ENCODE results near the gene POLR2E. TPM values are rescaled to one million over a fixed set of nuclear protein-coding genes. Genes with fewer than 3 reads are reported as not detected.
A peak's percentile ranks its signal among the peaks of the same experiment; 100 is the strongest.

Gene POLR2E
- total and polyA plus RNA-seq, 2 donors from 2014 or later: 158 to 189 TPM

GRCh38 chr19:1093330-1093729 lies 1.8 kb downstream of the POLR2E start:
- Histone ChIP-seq H3K9me3 (ENCODE audit: control insufficient read depth in 2 of 3, insufficient read depth in 1 of 3, low read length in 3 of 3) (no peaks in the 10 kb centered on the region), H3K27ac (ENCODE audit: low read depth in 2 of 2, low read length in 2 of 2) (no peak overlapping the region), H3K4me3 (ENCODE audit: low read length in 3 of 3) (peak overlapping the region in 1 of 3 donors; percentile 88), H3K9ac (ENCODE audit: low read length in 3 of 3) (no peak overlapping the region), H3K4me1 (ENCODE audit: control insufficient read depth in 2 of 3, insufficient read depth in 2 of 3, low read depth in 1 of 3, low read length in 3 of 3) (peaks cover 0 to 17% (median 0%) of the 10 kb centered on the region in 3 donors), H3K36me3 (ENCODE audit: control insufficient read depth in 2 of 3, insufficient read depth in 3 of 3, low read length in 3 of 3) (peaks cover 0 to 6% (median 0%) of the 10 kb centered on the region in 3 donors), H3K27me3 (ENCODE audit: control insufficient read depth, insufficient read depth, low read length) (no peaks in the 10 kb centered on the region)
- intact Hi-C loops (cut with DNase I): no loop called here
- FAIRE-seq: no peak
- no peak for TF ChIP-seq CTCF (IDR thresholded peaks at IDR 0.05; ENCODE audit: borderline replicate concordance, extremely low read depth, insufficient read depth)
- DNase-seq: no peak

DNA sequence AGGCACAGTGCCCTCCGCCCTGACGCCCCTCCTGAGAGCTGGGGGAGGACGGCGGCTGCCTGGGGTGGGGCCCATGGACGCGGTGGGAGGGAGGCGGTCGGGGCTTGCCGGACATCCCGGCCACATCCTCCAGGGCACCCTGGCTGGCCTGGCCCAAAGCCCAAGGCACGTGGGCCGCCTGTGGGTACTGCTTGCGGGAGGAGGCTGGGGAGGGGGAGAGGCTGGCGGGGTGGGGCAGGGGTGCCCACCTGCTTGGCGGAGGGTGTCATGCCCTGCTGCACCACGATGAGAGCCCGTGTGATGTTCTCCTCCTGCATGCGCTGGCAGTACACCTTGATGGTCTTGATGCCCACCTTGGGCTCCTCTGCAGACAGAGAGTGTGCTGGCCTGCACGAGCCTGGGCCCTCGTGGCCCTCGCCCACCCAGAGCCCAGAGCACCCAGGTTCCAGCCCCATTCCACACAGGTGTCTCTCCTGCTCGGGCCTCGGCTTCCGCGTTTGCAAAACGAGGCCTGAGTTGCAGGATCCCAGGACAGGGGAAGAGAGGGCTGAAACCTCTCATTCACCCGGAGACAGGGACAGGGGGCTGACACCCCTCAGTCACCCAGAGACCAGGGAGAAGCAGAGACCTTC lies 3.5 kb downstream of the POLR2E start:
- peaks cover 0 to 14% (median 0%) of the 10 kb centered on the region in 3 donors for H3K4me1 ChIP-seq (ENCODE audit: control insufficient read depth in 2 of 3, insufficient read depth in 2 of 3, low read depth in 1 of 3, low read length in 3 of 3)
- DNase-seq: no peak
- H3K27ac ChIP-seq (ENCODE audit: low read depth in 2 of 2, low read length in 2 of 2): no peak overlapping the region
- no peak overlapping the region for H3K4me3 ChIP-seq (ENCODE audit: low read length in 3 of 3)
- no peaks in the 10 kb centered on the region for H3K27me3 ChIP-seq (ENCODE audit: control insufficient read depth, insufficient read depth, low read length)
- FAIRE-seq: no peak
- H3K36me3 ChIP-seq (ENCODE audit: control insufficient read depth in 2 of 3, insufficient read depth in 3 of 3, low read length in 3 of 3): peaks cover 0 to 6% (median 4%) of the 10 kb centered on the region in 3 donors
- TF ChIP-seq CTCF (IDR thresholded peaks at IDR 0.05; ENCODE audit: borderline replicate concordance, extremely low read depth, insufficient read depth): no peak
- no peaks in the 10 kb centered on the region for H3K9me3 ChIP-seq (ENCODE audit: control insufficient read depth in 2 of 3, insufficient read depth in 1 of 3, low read length in 3 of 3)
- intact Hi-C loops (cut with DNase I): no loop called here
- H3K9ac ChIP-seq (ENCODE audit: low read length in 3 of 3): no peak overlapping the region

GRCh38 chr19:1090731-1091543 lies 4.2 kb downstream of the POLR2E start:
- DNase-seq (no peak), FAIRE-seq (no peak)
- H3K4me1 ChIP-seq (ENCODE audit: control insufficient read depth in 2 of 3, insufficient read depth in 2 of 3, low read depth in 1 of 3, low read length in 3 of 3): peaks cover 0 to 14% (median 0%) of the 10 kb centered on the region in 3 donors
- H3K27me3 ChIP-seq (ENCODE audit: control insufficient read depth, insufficient read depth, low read length): no peaks in the 10 kb centered on the region
- H3K4me3 ChIP-seq (ENCODE audit: low read length in 3 of 3): no peak overlapping the region
- intact Hi-C loops (cut with DNase I): no loop called here
- no peak overlapping the region for H3K27ac ChIP-seq (ENCODE audit: low read depth in 2 of 2, low read length in 2 of 2)
- no peak for TF ChIP-seq CTCF (IDR thresholded peaks at IDR 0.05; ENCODE audit: borderline replicate concordance, extremely low read depth, insufficient read depth)
- H3K36me3 ChIP-seq (ENCODE audit: control insufficient read depth in 2 of 3, insufficient read depth in 3 of 3, low read length in 3 of 3): peaks cover 0 to 6% (median 4%) of the 10 kb centered on the region in 3 donors
- H3K9ac ChIP-seq (ENCODE audit: low read length in 3 of 3): no peak overlapping the region
- H3K9me3 ChIP-seq (ENCODE audit: control insufficient read depth in 2 of 3, insufficient read depth in 1 of 3, low read length in 3 of 3): no peaks in the 10 kb centered on the region
